Hematopoietic multipotent progenitor cell (in vitro differentiated cells): ENCODE measurements around the gene ADAMTS3. TPM values are rescaled to one million over a fixed set of nuclear protein-coding genes. Genes with fewer than 3 reads are reported as not detected.

Experiments
- DNase-seq, 3 donors: peaks; one replicate each; pipeline ENCODE4 v3.0.0-alpha.2; 2011 to 2015; ENCODE audit warnings: low read depth in 2 of 3, low spot score in 2 of 3
- total RNA-seq: library from RNA; depleted of rRNA; stranded (reverse); fragments of >200 nt; gene quantifications from one replicate; pipeline ENCODE4 v1.2.3, GENCODE V29; 2012

ADAMTS3 gene
- total RNA-seq, 1 donor: 1.1 TPM

GRCh38 chr4:72422416-72422815 is 146.6 kb downstream of the ADAMTS3 start:
- no peak for DNase-seq

- DNase-seq: peak in 1 of 3 donors; percentile 6
Measured at GRCh38 chr4:72418458-72418857, 150.6 kb downstream of the ADAMTS3 start.

- DNase-seq: no peak
Measured at GRCh38 chr4:72410158-72410557, 158.9 kb downstream of the ADAMTS3 start.

- no peak for DNase-seq
Measured at GRCh38 chr4:72408568-72408967, 160.5 kb downstream of the ADAMTS3 start.

- no peak for DNase-seq
Measured at GRCh38 chr4:72405417-72405816, 163.6 kb downstream of the ADAMTS3 start.

DNA sequence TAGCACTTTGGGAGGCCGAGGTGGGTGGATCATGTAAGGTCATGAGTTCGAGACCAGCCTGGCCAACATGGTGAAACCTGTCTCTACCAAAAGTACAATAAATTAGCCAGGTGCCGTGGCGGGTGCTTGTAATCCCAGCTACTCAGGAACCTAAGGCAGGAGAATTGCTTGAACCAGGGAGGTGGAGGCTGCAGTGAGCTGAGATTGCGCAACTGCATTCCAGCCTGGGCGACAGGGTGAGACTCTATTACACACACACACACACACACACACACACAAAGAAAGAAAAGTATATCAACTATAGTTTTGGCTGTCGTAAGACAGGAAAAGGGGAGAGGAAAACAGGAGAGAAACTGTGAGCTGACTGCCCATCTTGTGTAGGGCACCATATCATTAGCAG is 171.7 kb downstream of the ADAMTS3 start:
- no peak for DNase-seq

- no peak for DNase-seq
Measured at GRCh38 chr4:72394012-72394663, 174.9 kb downstream of the ADAMTS3 start.

GRCh38 chr4:72391281-72391680 is 177.7 kb downstream of the ADAMTS3 start:
- DNase-seq: no peak

DNA sequence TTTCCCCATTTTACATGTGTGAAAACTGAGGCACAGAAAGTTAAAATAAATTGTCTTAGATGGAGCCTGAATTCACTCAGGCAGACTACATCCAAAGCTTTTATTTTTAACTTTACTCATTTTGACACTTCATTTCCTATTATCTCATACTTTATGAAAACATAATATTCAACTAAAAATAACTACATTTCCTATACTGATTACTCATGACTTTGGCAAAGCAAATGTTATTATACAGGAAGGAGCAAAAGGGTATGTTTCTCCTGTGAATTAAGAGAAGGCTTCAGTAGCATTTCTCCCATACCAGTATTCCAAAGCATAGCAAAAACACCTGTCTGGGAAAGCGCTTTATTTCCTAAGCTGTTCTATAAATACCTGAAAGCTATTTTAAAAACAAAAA is 178.6 kb downstream of the ADAMTS3 start:
- DNase-seq: no peak

DNA sequence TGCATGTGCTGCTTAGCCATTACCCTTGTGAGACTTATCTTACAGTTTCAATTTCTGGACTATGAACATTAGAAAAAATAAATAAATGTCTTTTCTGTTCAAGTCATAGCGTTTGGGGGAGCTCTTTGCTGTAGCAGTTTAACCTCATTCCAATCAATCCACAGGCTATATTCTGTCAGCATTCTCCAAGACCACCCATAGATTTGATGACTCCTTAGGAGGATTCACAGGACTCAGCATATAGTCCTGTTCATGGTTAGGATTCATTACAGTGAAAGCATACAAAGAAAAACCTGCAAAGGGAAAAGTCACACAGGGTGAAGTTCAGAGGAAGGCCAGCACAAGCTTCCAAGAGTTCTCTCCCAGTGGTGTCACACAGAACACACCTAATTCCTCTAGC is 180.5 kb downstream of the ADAMTS3 start:
- DNase-seq: no peak

DNA sequence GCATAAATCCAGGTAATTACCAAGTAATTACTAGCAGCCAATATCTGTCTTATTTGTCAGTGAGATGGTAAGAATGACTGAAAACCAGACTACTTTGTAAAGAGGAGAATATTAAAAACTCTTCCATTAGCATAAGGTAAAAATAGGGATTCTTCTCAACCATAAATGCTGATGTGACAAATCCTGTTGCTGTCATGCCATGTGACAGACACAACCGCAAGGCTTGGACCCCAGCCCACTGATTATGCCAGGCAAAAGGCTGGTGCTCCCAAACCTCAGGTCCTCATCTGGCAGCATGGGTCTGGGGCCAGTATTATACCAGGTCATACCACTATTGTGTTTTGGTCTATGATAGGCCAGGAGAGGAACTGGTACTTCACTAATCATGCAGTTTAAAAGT is 181.1 kb downstream of the ADAMTS3 start:
- no peak for DNase-seq

DNA sequence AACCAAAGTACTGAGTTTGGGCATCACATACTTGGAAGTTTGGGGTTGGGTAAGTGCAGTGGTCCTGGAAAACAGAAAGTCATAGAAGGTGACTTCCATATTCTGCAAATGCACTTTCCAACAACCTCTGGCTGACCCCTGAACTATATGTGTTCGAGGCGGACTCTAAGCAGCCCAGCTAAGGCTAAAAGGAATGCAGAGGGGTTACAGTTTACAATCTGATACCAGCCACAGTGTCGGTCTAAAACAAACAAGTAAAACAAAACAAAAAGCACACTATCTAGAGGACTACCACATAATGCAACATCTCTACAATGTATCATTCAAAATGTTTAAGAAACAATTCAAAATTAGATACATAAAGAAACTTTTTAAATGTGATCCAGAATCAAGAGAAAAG is 185.6 kb downstream of the ADAMTS3 start:
- no peak for DNase-seq

- DNase-seq: no peak
Measured at GRCh38 chr4:72378901-72379300, 190.1 kb downstream of the ADAMTS3 start.

DNA sequence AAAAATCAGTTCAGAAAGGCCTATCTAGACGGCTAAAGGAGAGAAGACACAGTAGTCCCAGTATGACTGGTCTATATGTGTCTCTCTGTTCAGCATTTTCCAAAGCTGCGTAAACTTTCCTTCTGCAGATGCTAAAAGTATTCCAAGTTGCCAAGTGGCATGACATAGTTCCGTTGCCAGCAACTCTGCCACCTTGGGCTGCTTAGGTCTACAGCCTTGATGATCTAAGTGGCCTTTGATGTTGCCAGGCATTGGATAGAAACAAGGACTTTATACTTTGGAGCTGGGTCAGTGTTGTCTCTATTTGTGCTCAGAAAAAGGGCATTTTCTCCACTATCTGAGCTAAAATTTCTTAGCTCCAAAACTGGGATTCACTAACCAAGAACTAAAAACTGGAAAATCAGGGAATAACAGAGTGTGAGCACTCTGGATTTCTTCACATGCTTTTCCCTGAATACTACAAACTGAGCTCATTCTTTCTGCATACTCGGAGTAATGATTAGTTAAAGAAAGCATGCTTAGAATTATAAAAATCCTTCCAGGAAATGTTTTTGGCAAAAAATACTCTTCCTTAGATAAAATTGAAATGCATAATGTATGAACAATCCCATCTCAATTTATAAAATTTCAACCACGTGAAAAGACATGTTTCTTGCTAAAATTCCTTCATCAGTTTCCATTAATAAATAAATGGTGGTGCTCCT is 191.4 kb downstream of the ADAMTS3 start:
- no peak for DNase-seq

GRCh38 chr4:72376901-72377300 is 192.1 kb downstream of the ADAMTS3 start:
- no peak for DNase-seq

- peak in 2 of 3 donors; percentile 29 to 48 for DNase-seq
Measured at GRCh38 chr4:72375073-72375736, 193.8 kb downstream of the ADAMTS3 start.

DNA sequence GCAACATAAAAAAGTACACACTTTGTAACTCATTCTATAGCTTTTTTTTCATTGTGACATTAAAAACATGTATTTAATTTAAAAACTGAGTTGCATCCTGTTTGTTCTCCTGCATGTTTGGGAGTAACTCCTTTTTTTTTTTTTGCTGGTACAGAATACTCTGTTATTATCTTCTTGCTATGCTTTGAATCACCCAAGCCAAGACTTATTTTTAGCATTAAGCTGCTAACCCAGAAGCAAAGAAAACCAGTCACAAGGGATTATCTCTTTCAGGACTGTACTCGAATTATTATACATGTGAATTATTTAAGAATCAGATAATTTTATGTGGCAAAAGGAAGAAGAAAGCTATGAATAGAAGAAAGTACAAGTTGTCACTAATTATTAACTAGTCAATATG is 194.9 kb downstream of the ADAMTS3 start:
- DNase-seq: no peak

DNA sequence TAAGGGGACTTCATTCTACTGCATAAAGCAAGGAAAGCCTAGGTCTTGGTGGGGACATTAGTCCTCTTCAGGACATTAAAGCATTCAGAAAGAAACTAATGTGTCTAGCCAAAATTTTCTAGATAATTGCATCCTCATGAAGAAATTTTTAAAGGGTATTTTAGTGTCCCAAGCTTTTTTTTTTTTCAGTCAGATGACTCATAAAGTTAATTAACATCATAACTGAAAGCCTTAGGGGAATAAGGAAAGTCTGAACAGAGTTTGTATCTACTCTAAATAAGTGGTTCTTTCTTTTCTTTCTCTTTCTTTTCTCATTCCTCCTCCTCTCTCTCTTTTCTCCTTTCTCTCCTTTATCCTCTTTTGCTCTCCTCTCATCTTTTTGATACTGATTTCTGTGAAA is 202.4 kb downstream of the ADAMTS3 start:
- no peak for DNase-seq

DNA sequence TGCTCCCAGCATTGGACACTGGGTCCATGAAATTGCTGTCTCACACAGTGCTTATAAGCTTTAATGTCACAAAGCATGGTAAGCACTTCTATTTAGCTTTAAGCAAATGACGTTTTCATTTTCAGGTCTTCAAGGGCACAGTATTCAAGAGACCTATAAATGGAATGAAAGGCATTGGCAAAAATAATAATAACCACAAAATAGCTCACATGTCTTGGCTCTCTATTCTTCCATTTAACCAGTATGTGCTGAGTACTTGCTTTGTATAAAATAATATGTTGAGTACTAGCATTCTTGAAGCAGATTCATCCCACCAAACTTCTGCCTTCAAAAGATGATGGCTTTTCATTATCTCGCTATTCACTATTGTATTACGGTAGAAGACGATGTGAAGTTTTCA is 203.0 kb downstream of the ADAMTS3 start:
- no peak for DNase-seq

DNA sequence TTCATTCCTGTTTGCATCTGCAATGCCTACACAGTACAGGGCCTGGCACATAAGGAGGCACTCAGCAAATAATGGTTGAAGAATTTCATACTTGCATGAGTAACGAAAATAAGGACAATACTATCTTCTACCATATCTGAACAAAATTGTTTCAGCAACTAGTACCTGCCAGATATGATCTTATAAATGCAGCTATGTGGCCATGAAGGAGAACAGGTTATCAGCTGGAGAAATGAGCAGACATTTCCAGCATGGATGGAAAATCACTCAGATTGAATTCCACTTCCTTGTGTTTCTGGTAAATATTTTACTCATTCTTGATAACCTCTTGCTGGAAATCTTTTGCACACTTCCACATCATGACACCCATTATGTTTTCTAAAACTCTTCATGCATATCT is 204.0 kb downstream of the ADAMTS3 start:
- no peak for DNase-seq

DNA sequence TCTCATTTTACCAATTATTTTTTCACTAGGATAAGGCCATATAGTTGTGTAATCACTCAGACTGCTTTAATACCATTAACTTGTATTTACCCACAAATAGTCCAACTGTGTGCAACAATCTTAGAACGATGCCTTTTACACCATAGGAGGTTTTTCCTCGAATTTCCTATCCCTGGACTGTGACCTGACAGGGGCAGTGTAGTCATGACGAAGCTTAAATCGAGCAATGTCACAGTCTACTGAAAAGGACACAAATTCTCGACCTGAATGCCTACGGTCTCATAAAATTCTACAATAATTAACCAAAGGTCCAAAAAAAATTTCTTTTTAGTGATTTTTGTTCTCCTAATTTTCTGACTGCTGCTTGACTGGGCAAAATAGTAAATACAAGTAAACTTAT is 208.9 kb downstream of the ADAMTS3 start:
- DNase-seq: no peak

- no peak for DNase-seq
Measured at GRCh38 chr4:72358483-72358882, 210.5 kb downstream of the ADAMTS3 start.
